GM18873 (cell line): ENCODE measurements around the gene ADO.

ENCODE experiments used
- ATAC-seq: cut with Tn5 transposase; IDR thresholded peaks from one replicate; pipeline ENCODE4 v1.9.1; 2021; ENCODE audit warnings: mild to moderate bottlenecking, moderate library complexity, moderate number of reproducible peaks; ENCODE audit not compliant: unreplicated experiment, low FRiP score

ADO gene

GRCh38 chr10:62790571-62790970 lies 13.9 kb upstream of the ADO start:
- ATAC-seq = no peak

- ATAC-seq = no peak
Observed at GRCh38 chr10:62792261-62792660, 12.3 kb upstream of the ADO start.

- ATAC-seq = no peak
Observed at GRCh38 chr10:62794306-62794705, 10.2 kb upstream of the ADO start.

GRCh38 chr10:62795100-62795499 lies 9.4 kb upstream of the ADO start:
- no peak for ATAC-seq

- no peak for ATAC-seq
Observed at GRCh38 chr10:62795762-62796161, 8.8 kb upstream of the ADO start.

- ATAC-seq = no peak
Observed at GRCh38 chr10:62796896-62797295, 7.6 kb upstream of the ADO start.

- no peak for ATAC-seq
Observed at GRCh38 chr10:62801871-62802270, 2.6 kb upstream of the ADO start.

- ATAC-seq = no peak
Observed at GRCh38 chr10:62803724-62804355, 680 bp upstream of the ADO start.

- ATAC-seq = peak; percentile 15
Observed at GRCh38 chr10:62805231-62806099, 945 bp downstream of the ADO start.

GRCh38 chr10:62806251-62806650 lies 1.7 kb downstream of the ADO start:
- ATAC-seq = no peak

GRCh38 chr10:62810156-62810902 lies 5.8 kb downstream of the ADO start:
- no peak for ATAC-seq

GRCh38 chr10:62811159-62811875 lies 6.8 kb downstream of the ADO start:
- ATAC-seq = peak; percentile 57

GRCh38 chr10:62812672-62813439 lies 8.3 kb downstream of the ADO start:
- no peak for ATAC-seq

- ATAC-seq = no peak
Observed at GRCh38 chr10:62813453-62813852, 8.9 kb downstream of the ADO start.

GRCh38 chr10:62813981-62814380 lies 9.5 kb downstream of the ADO start:
- ATAC-seq = no peak

GRCh38 chr10:62814756-62815380 lies 10.3 kb downstream of the ADO start:
- no peak for ATAC-seq

GRCh38 chr10:62815381-62816075 lies 11.0 kb downstream of the ADO start:
- no peak for ATAC-seq

GRCh38 chr10:62816076-62816330 lies 11.5 kb downstream of the ADO start:
- no peak for ATAC-seq
